Gastrocnemius medialis (tissue), 4 donors: ENCODE measurements around the gene SLC12A7. TPM values are rescaled to one million over a fixed set of nuclear protein-coding genes. Genes with fewer than 3 reads are reported as not detected.
A peak's percentile ranks its signal among the peaks of the same experiment; 100 is the strongest.

Experiments
- ATAC-seq, 2 donors: fragments of 150-250 bp; one replicate each; pipeline ENCODE4 v1.9.1; 2016
- DNase-seq, 2 donors: peaks; one replicate each; pipeline ENCODE4 v3.0.0-alpha.2; 2019
- H3K27ac ChIP-seq, 4 donors: fragments of 200-600 bp; sonication (generic); 1 replicate in 1 of 4; 2 replicates in 3 of 4; pipeline ENCODE4 v1.5.1; 2016 to 2018; ENCODE audit warnings: mild to moderate bottlenecking in 2 of 4, moderate library complexity in 1 of 4
- H3K27me3 ChIP-seq, 3 donors: fragments of 200-600 bp; sonication (generic) in 2 of 3; 1 replicate in 1 of 3; 2 replicates in 2 of 3; pipeline versions ENCODE4 v1.5.1 to v1.6.0; 2016 to 2019; ENCODE audit warnings: mild to moderate bottlenecking in 1 of 3, moderate library complexity in 1 of 3
- H3K36me3 ChIP-seq, 2 donors: fragments of 200-600 bp; sonication (generic) in 1 of 2; one replicate each; pipeline ENCODE4 v1.5.1; 2017 to 2018
- H3K4me1 ChIP-seq, 2 donors: fragments of 200-600 bp; sonication (generic) in 1 of 2; one replicate each; pipeline ENCODE4 v1.5.1; 2016 to 2017; ENCODE audit warnings: mild to moderate bottlenecking in 2 of 2
- H3K4me3 ChIP-seq, 4 donors: fragments of 200-600 bp; sonication (generic) in 3 of 4; 1 replicate in 1 of 4; 2 replicates in 3 of 4; pipeline ENCODE4 v1.5.1; 2016 to 2019; ENCODE audit warnings: mild to moderate bottlenecking in 2 of 4
- H3K9me3 ChIP-seq, 3 donors: fragments of 200-600 bp; sonication (generic) in 2 of 3; 1 replicate in 1 of 3; 2 replicates in 2 of 3; pipeline ENCODE4 v1.5.1; 2016 to 2019
- CTCF ChIP-seq, 5 experiments: fragments of 450-650 bp in 3 of 5; fragments of 200-600 bp in 2 of 5; sonication (generic) in 2 of 5; IDR thresholded peaks in 4 of 5; conservative IDR thresholded peaks in 1 of 5; 1 replicate in 4 of 5; 2 replicates in 1 of 5; pipeline ENCODE4 v1.5.1; 2016 to 2019; ENCODE audit warnings: antibody characterized with exemption in 5 of 5, mild to moderate bottlenecking in 3 of 5, moderate library complexity in 3 of 5
- POLR2A ChIP-seq, 2 donors: fragments of 450-650 bp; IDR thresholded peaks; one replicate each; pipeline ENCODE4 v1.6.1; 2017; ENCODE audit warnings: antibody characterized with exemption in 2 of 2, mild to moderate bottlenecking in 2 of 2, moderate library complexity in 2 of 2
- in situ Hi-C, 4 donors: fragments of 200-750 bp; cut with MboI; loops; one replicate each; pipeline versions ENCODE4 v1.15.0 to v1.8.0; 2017; ENCODE audit warnings: low sequenced_read_pairs in 4 of 4
- intact Hi-C: fragments of 100-400 bp; cut with DNase I; formaldehyde crosslinking; loops from one replicate; pipeline ENCODE4 v1.15.1; 2023; ENCODE audit warnings: low total_unique reads
- total RNA-seq, 4 donors: library from RNA; depleted of rRNA; stranded (reverse); fragments of >200 nt; gene quantifications; one replicate each; pipeline versions ENCODE4 v1.1.0 to v1.2.3, GENCODE V29; 2016

The SLC12A7 gene
- total RNA-seq, 4 donors from 2014 or later = 1.6 to 5.3 (median 3.5) TPM

DNA sequence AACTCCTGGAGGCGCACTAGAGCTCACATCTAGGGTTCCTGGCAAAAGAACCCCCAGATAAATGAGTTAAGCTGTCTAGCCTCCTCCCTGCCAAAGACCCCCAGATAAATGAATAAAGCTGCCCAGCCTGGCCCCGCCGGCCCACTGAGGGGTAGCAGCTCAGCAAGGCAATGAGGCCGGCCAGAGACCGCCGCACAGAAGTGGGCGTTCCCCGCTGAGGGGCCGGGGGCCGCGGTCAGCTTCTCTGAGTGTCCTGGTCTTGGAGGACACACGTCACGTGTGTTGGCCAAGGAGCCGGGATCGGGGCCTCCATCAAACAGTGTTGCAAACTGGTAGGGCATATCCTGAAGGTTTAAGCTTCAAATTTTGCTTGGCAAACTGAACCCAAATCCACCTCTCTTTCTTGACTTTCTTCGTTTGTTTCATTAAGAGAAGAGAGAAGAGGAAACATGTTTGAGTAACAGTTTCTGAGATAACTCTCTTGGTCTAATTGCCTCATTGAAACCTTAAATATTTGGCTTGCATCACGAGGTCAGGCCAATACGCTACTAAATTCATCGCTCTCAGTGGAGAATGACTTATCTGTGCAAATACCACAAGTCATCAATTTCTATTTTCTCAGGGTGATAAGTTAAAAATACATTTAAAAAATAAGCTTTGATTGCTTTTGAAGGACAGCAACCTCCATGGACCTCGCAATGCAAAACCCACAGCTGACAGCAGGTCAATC lies 11.7 kb upstream of the SLC12A7 start:
- H3K36me3 ChIP-seq = no peaks in the 10 kb centered on the region
- ATAC-seq (no peak), DNase-seq (no peak)
- H3K4me3 ChIP-seq = no peak overlapping the region
- TF ChIP-seq POLR2A (IDR thresholded peaks at IDR 0.05) (no peak), CTCF (IDR thresholded peaks at IDR 0.05 in 4 of 5, conservative IDR thresholded peaks at IDR 0.05 in 1 of 5) (no peak)
- no peaks in the 10 kb centered on the region for H3K9me3 ChIP-seq
- peaks cover 22 to 28% (median 28%) of the 10 kb centered on the region in 3 donors for H3K27me3 ChIP-seq
- in situ Hi-C loops (no loop called here), intact Hi-C loops (no loop called here)
- H3K4me1 ChIP-seq = peaks cover 13 to 30% of the 10 kb centered on the region in 2 donors
- peak overlapping the region in 2 of 4 donors; percentile 53 to 57 for H3K27ac ChIP-seq

DNA sequence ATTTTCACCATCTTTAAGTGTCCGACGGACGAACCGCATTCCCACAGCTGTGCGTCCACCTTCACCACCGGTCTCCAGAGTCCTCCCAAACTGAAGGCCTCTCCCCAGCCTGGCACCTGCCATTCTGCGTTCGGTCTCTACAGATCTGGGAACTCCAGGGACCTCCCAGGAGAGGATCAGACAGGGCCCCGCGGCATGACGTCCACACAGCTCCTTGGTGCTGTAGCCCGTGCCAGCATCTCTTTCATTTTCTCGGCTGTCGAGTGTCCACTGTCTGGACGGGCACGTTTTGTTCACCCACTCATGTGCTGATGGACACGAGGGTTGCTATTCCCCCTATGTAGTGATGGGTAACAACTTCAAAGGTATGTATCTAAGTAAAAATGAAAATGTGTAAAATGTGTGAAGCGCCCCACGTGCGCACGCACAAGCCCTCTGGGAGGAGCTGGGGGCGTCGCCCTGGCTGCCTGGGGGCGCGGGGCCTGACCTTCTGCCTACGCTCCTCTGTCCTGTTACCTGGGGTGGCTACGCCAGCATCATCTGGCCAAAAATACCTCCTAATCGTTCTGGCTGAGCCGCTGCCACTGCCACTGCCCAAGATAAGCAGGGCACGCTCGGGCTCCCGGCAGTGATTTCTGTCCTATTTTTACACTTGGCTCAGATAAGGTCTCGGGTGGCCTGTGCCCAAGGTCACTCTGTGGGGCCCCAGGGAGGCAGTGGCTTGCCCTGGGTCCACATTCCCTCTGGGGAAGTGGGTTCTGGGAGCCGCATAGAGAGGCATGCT lies 10.8 kb upstream of the SLC12A7 start:
- no peak overlapping the region for H3K27ac ChIP-seq
- intact Hi-C loops (no loop called here), in situ Hi-C loops (no loop called here)
- H3K36me3 ChIP-seq = no peaks in the 10 kb centered on the region
- no peaks in the 10 kb centered on the region for H3K9me3 ChIP-seq
- DNase-seq = no peak
- peaks cover 22 to 28% (median 28%) of the 10 kb centered on the region in 3 donors for H3K27me3 ChIP-seq
- TF ChIP-seq CTCF (IDR thresholded peaks at IDR 0.05 in 4 of 5, conservative IDR thresholded peaks at IDR 0.05 in 1 of 5) = no peak
- TF ChIP-seq POLR2A (IDR thresholded peaks at IDR 0.05) = no peak
- peaks cover 20 to 38% of the 10 kb centered on the region in 2 donors for H3K4me1 ChIP-seq
- no peak overlapping the region for H3K4me3 ChIP-seq
- no peak for ATAC-seq

DNA sequence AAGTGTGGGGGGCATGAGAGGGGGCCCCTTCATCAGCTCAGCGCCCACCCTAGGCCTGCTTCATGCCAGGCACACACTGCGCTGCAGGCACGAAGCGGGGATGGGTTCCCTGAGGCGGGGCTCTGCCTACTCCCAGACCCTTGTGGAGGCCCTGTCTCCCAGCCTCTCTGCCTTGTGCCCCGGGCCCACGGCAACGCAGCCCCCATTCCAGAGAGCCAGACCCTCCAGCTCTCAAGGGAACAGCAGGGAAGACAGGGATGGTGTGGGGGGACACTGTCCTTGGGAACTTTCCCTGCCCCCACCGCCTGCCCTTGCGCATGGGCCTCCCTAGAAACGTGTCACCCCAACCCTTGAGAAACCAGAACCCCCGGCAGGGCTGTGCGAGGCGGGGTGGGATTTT lies 10.0 kb upstream of the SLC12A7 start:
- H3K27ac ChIP-seq = no peak overlapping the region
- H3K4me1 ChIP-seq = peaks cover 22 to 40% of the 10 kb centered on the region in 2 donors
- intact Hi-C loops = no loop called here
- H3K36me3 ChIP-seq = no peaks in the 10 kb centered on the region
- in situ Hi-C loops = no loop called here
- no peak for DNase-seq
- ATAC-seq = no peak
- TF ChIP-seq CTCF (IDR thresholded peaks at IDR 0.05 in 4 of 5, conservative IDR thresholded peaks at IDR 0.05 in 1 of 5) (no peak), POLR2A (IDR thresholded peaks at IDR 0.05) (no peak)
- H3K4me3 ChIP-seq = no peak overlapping the region
- H3K9me3 ChIP-seq = no peaks in the 10 kb centered on the region
- peaks cover 22 to 28% (median 28%) of the 10 kb centered on the region in 3 donors for H3K27me3 ChIP-seq

- TF ChIP-seq POLR2A (IDR thresholded peaks at IDR 0.05) = no peak
- no peak for TF ChIP-seq CTCF (IDR thresholded peaks at IDR 0.05 in 4 of 5, conservative IDR thresholded peaks at IDR 0.05 in 1 of 5)
- DNase-seq (no peak), ATAC-seq (no peak)
- in situ Hi-C loops (no loop called here), intact Hi-C loops (no loop called here)
- H3K9me3 ChIP-seq = no peaks in the 10 kb centered on the region
- peaks cover 22 to 40% of the 10 kb centered on the region in 2 donors for H3K4me1 ChIP-seq
- no peak overlapping the region for H3K4me3 ChIP-seq
- peaks cover 22 to 28% (median 25%) of the 10 kb centered on the region in 3 donors for H3K27me3 ChIP-seq
- no peak overlapping the region for H3K27ac ChIP-seq
- no peaks in the 10 kb centered on the region for H3K36me3 ChIP-seq
These were observed 9.2 kb upstream of the SLC12A7 start for GRCh38 chr5:1121044-1121443.
